Kidney epithelial cell (primary cell): ENCODE measurements around the gene DIABLO. TPM values are rescaled to one million over a fixed set of nuclear protein-coding genes. Genes with fewer than 3 reads are reported as not detected.

Experiments used
- DNase-seq: peaks from one replicate; pipeline ENCODE4 v3.0.0-alpha.2; 2010; ENCODE audit warnings: low read depth
- H3K27me3 ChIP-seq: 2 replicates; pipeline ENCODE4 v1.6.0; 2011; ENCODE audit warnings: low read length; ENCODE audit not compliant: control insufficient read depth, insufficient read depth
- H3K36me3 ChIP-seq: 2 replicates; pipeline ENCODE4 v1.5.1; 2011; ENCODE audit warnings: low read length; ENCODE audit not compliant: control insufficient read depth, insufficient read depth
- H3K4me3 ChIP-seq: 2 replicates; pipeline ENCODE4 v1.5.1; 2011; ENCODE audit warnings: low read depth, mild to moderate bottlenecking, control low read depth, low read length
- CTCF ChIP-seq: IDR thresholded peaks from 2 replicates; pipeline ENCODE4 v1.5.1; 2011; ENCODE audit warnings: mild to moderate bottlenecking, moderate library complexity, low read length, control low read depth, inconsistent platforms; ENCODE audit not compliant: insufficient read depth, poor library complexity, severe bottlenecking
- total RNA-seq: library from RNA; depleted of rRNA; stranded (reverse); fragments of >200 nt; gene quantifications from 2 replicates; pipeline ENCODE4 v1.2.3, GENCODE V29; 2015

Gene DIABLO
- total RNA-seq, 1 donor from 2014 or later = 100 TPM

GRCh38 chr12:122235741-122236140 is 9.9 kb upstream of the DIABLO start:
- DNase-seq = no peak
- H3K4me3 ChIP-seq = no peak overlapping the region
- H3K27me3 ChIP-seq = no peaks in the 10 kb centered on the region
- no peak for TF ChIP-seq CTCF
- H3K36me3 ChIP-seq = no peaks in the 10 kb centered on the region

GRCh38 chr12:122232691-122233090 is 6.8 kb upstream of the DIABLO start:
- no peaks in the 10 kb centered on the region for H3K36me3 ChIP-seq
- no peaks in the 10 kb centered on the region for H3K27me3 ChIP-seq
- no peak overlapping the region for H3K4me3 ChIP-seq
- no peak for DNase-seq
- TF ChIP-seq CTCF = no peak

GRCh38 chr12:122230798-122231197 is 4.9 kb upstream of the DIABLO start:
- Histone ChIP-seq H3K27me3 (no peaks in the 10 kb centered on the region), H3K4me3 (no peak overlapping the region), H3K36me3 (no peaks in the 10 kb centered on the region)
- DNase-seq = no peak
- no peak for TF ChIP-seq CTCF

- H3K4me3 ChIP-seq = no peak overlapping the region
- no peak for DNase-seq
- no peaks in the 10 kb centered on the region for H3K36me3 ChIP-seq
- TF ChIP-seq CTCF = no peak
- no peaks in the 10 kb centered on the region for H3K27me3 ChIP-seq
Measured at GRCh38 chr12:122228092-122228491, 2.2 kb upstream of the DIABLO start.

GRCh38 chr12:122227341-122227740 is 1.5 kb upstream of the DIABLO start:
- no peak for DNase-seq
- Histone ChIP-seq H3K4me3 (no peak overlapping the region), H3K27me3 (no peaks in the 10 kb centered on the region), H3K36me3 (no peaks in the 10 kb centered on the region)
- TF ChIP-seq CTCF = no peak

- no peak for DNase-seq
- peak overlapping the region; percentile 32 for H3K4me3 ChIP-seq
- no peaks in the 10 kb centered on the region for H3K36me3 ChIP-seq
- no peak for TF ChIP-seq CTCF
- H3K27me3 ChIP-seq = no peaks in the 10 kb centered on the region
Measured at GRCh38 chr12:122226366-122227125, 694 bp upstream of the DIABLO start.
